SK-N-SH treated with all-trans-retinoic acid at 6 μM for 48 hours (cell line): Measurements from ENCODE around the gene SDK1.

Source experiments
- ATAC-seq: fragments of 200-7000 bp; cut with Tn5 transposase; 3 replicates; pipeline ENCODE4 v1.9.1; 2020; ENCODE audit warnings: mild to moderate bottlenecking, moderate library complexity
- ARNTL ChIP-seq: fragments of 450-650 bp; formaldehyde crosslinking; IDR thresholded peaks from 2 replicates; pipeline ENCODE4 v1.5.0; 2020; ENCODE audit warnings: low read depth, mild to moderate bottlenecking, moderate library complexity, borderline replicate concordance
- CREB5 ChIP-seq: fragments of 250-450 bp; sonication (Bioruptor Pico); IDR thresholded peaks from 2 replicates; pipeline ENCODE4 v1.5.1; 2020; ENCODE audit warnings: low read depth, mild to moderate bottlenecking, moderate library complexity
- CSDC2 ChIP-seq: fragments of 250-450 bp; sonication (Bioruptor Pico); IDR thresholded peaks from 2 replicates; pipeline ENCODE4 v1.5.0; 2020; ENCODE audit warnings: mild to moderate bottlenecking, moderate library complexity
- ESRRG ChIP-seq: fragments of 250-450 bp; sonication (Bioruptor Pico); IDR thresholded peaks from 2 replicates; pipeline ENCODE4 v1.6.1; 2021; ENCODE audit warnings: mild to moderate bottlenecking
- GLIS3 ChIP-seq: fragments of 250-450 bp; sonication (Bioruptor Pico); IDR thresholded peaks from 2 replicates; pipeline ENCODE4 v1.5.0; 2020; ENCODE audit warnings: mild to moderate bottlenecking, moderate library complexity
- ISL1 ChIP-seq: fragments of 250-450 bp; sonication (Bioruptor Pico); IDR thresholded peaks from 2 replicates; pipeline ENCODE4 v2.1.2; 2022; ENCODE audit warnings: mild to moderate bottlenecking, moderate library complexity
- OSR1 ChIP-seq: fragments of 250-450 bp; sonication (Bioruptor Pico); IDR thresholded peaks from 2 replicates; pipeline ENCODE4 v1.8.0; 2022; ENCODE audit warnings: moderate library complexity, mild to moderate bottlenecking, inconsistent platforms
- PATZ1 ChIP-seq: fragments of 250-450 bp; sonication (Bioruptor Pico); IDR thresholded peaks from 2 replicates; pipeline ENCODE4 v1.8.0; 2020; ENCODE audit warnings: mild to moderate bottlenecking, moderate library complexity, borderline replicate concordance
- PPARA ChIP-seq: fragments of 250-450 bp; sonication (Bioruptor Pico); IDR thresholded peaks from 2 replicates; pipeline ENCODE4 v1.5.0; 2020; ENCODE audit warnings: mild to moderate bottlenecking, borderline replicate concordance
- RARB ChIP-seq: fragments of 250-450 bp; sonication (Bioruptor Pico); IDR thresholded peaks from 2 replicates; pipeline ENCODE4 v1.8.0; 2021; ENCODE audit warnings: mild to moderate bottlenecking, moderate library complexity
- SNAI2 ChIP-seq: fragments of 250-450 bp; sonication (Bioruptor Pico); IDR thresholded peaks from 2 replicates; pipeline ENCODE4 v1.5.0; 2020; ENCODE audit warnings: mild to moderate bottlenecking, moderate library complexity
- TCF4 ChIP-seq: fragments of 250-450 bp; sonication (Bioruptor Pico); IDR thresholded peaks from 2 replicates; pipeline ENCODE4 v1.8.0; 2021; ENCODE audit warnings: mild to moderate bottlenecking, moderate library complexity, borderline replicate concordance
- TOX ChIP-seq: fragments of 250-450 bp; sonication (Bioruptor Pico); IDR thresholded peaks from 2 replicates; pipeline ENCODE4 v1.8.0; 2021; ENCODE audit warnings: mild to moderate bottlenecking, moderate library complexity, borderline replicate concordance
- ZC3H10 ChIP-seq: fragments of 250-450 bp; sonication (Bioruptor Pico); IDR thresholded peaks from 2 replicates; pipeline ENCODE4 v1.5.1; 2021; ENCODE audit warnings: mild to moderate bottlenecking, moderate library complexity
- ZFP30 ChIP-seq: fragments of 450-650 bp; formaldehyde crosslinking; IDR thresholded peaks from 2 replicates; pipeline ENCODE4 v1.5.0; 2022; ENCODE audit warnings: mild to moderate bottlenecking, moderate library complexity
- ZNF565 ChIP-seq: fragments of 450-650 bp; formaldehyde crosslinking; conservative IDR thresholded peaks from 2 replicates; pipeline ENCODE4 v1.5.0; 2020; ENCODE audit warnings: low read depth, mild to moderate bottlenecking, moderate library complexity
- ZNF8 ChIP-seq: fragments of 450-650 bp; formaldehyde crosslinking; IDR thresholded peaks from 2 replicates; pipeline ENCODE4 v1.5.0; 2020; ENCODE audit warnings: mild to moderate bottlenecking, moderate library complexity
- TF ChIP-seq, protein P1 (sequence below): fragments of 250-450 bp; sonication (Bioruptor Pico); IDR thresholded peaks from 2 replicates; pipeline ENCODE4 v1.8.0; 2021; ENCODE audit warnings: low read depth, mild to moderate bottlenecking, moderate library complexity, borderline replicate concordance
- TF ChIP-seq, protein P2 (sequence below): fragments of 250-450 bp; sonication (Bioruptor Pico); IDR thresholded peaks from 2 replicates; pipeline ENCODE4 v1.5.1; 2021; ENCODE audit warnings: mild to moderate bottlenecking, moderate library complexity
- TF ChIP-seq, protein P3 (sequence below): fragments of 250-450 bp; sonication (Bioruptor Pico); IDR thresholded peaks from 2 replicates; pipeline ENCODE4 v1.5.0; 2020; ENCODE audit warnings: mild to moderate bottlenecking, moderate library complexity

The SDK1 gene

GRCh38 chr7:4203626-4204512 is 902.8 kb downstream of the SDK1 start:
- ATAC-seq, result no peak
- TF ChIP-seq ISL1 (CRISPR knock-in tag) (no peak), ZNF565 (CRISPR knock-in tag) (no peak), CSDC2 (CRISPR knock-in tag) (no peak), PPARA (no peak), GLIS3 (no peak), CREB5 (CRISPR knock-in tag) (no peak), ZC3H10 (CRISPR knock-in tag) (no peak), ESRRG (CRISPR knock-in tag) (no peak), SNAI2 (CRISPR knock-in tag) (no peak), ZNF8 (CRISPR knock-in tag) (no peak), RARB (CRISPR knock-in tag) (no peak), TCF4 (CRISPR knock-in tag) (no peak), ZFP30 (CRISPR knock-in tag) (no peak), OSR1 (no peak), ARNTL (CRISPR knock-in tag) (no peak), PATZ1 (no peak), TOX (CRISPR knock-in tag) (no peak)
- TF ChIP-seq, protein P1, sequence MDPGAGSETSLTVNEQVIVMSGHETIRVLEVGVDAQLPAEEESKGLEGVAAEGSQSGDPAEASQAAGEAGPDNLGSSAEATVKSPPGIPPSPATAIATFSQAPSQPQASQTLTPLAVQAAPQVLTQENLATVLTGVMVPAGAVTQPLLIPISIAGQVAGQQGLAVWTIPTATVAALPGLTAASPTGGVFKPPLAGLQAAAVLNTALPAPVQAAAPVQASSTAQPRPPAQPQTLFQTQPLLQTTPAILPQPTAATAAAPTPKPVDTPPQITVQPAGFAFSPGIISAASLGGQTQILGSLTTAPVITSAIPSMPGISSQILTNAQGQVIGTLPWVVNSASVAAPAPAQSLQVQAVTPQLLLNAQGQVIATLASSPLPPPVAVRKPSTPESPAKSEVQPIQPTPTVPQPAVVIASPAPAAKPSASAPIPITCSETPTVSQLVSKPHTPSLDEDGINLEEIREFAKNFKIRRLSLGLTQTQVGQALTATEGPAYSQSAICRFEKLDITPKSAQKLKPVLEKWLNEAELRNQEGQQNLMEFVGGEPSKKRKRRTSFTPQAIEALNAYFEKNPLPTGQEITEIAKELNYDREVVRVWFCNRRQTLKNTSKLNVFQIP (CRISPR knock-in tag), result no peak
- TF ChIP-seq, protein P2, sequence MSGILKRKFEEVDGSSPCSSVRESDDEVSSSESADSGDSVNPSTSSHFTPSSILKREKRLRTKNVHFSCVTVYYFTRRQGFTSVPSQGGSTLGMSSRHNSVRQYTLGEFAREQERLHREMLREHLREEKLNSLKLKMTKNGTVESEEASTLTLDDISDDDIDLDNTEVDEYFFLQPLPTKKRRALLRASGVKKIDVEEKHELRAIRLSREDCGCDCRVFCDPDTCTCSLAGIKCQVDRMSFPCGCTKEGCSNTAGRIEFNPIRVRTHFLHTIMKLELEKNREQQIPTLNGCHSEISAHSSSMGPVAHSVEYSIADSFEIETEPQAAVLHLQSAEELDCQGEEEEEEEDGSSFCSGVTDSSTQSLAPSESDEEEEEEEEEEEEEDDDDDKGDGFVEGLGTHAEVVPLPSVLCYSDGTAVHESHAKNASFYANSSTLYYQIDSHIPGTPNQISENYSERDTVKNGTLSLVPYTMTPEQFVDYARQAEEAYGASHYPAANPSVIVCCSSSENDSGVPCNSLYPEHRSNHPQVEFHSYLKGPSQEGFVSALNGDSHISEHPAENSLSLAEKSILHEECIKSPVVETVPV (CRISPR knock-in tag), result no peak
- TF ChIP-seq, protein P3, sequence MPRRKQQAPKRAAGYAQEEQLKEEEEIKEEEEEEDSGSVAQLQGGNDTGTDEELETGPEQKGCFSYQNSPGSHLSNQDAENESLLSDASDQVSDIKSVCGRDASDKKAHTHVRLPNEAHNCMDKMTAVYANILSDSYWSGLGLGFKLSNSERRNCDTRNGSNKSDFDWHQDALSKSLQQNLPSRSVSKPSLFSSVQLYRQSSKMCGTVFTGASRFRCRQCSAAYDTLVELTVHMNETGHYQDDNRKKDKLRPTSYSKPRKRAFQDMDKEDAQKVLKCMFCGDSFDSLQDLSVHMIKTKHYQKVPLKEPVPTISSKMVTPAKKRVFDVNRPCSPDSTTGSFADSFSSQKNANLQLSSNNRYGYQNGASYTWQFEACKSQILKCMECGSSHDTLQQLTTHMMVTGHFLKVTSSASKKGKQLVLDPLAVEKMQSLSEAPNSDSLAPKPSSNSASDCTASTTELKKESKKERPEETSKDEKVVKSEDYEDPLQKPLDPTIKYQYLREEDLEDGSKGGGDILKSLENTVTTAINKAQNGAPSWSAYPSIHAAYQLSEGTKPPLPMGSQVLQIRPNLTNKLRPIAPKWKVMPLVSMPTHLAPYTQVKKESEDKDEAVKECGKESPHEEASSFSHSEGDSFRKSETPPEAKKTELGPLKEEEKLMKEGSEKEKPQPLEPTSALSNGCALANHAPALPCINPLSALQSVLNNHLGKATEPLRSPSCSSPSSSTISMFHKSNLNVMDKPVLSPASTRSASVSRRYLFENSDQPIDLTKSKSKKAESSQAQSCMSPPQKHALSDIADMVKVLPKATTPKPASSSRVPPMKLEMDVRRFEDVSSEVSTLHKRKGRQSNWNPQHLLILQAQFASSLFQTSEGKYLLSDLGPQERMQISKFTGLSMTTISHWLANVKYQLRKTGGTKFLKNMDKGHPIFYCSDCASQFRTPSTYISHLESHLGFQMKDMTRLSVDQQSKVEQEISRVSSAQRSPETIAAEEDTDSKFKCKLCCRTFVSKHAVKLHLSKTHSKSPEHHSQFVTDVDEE (CRISPR knock-in tag), result no peak

DNA sequence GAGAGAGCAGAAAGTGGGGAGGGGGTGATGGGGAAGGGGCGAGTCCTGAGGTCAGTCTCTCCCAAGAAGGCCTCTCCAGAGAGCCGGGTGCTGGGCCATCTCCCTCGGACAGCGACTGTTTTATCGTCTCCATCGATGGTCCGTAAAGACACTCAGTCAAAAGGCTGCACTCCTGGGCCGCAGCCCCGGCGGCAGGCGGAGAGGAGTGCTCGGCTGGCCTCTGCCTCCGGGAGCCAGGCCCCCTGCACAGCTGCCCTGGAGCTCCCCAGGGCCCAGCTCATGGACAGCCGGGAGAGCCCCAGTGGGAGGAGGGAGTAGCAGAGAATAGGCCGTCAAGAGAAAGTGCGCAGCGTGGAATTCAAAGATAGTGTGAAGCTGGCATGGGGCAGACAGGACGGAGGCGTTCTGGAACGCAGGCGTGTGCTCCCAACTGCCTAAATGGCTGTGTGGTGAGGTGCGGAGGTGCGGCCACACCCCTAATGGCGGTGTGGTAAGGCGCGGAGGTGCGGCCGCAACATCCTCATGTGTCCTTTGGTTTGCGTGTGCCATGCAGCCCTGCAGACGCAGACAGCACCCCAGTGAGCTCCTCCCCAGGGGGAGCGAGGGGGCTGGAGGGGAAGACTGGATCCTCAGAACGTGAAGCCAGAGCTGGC is 903.6 kb downstream of the SDK1 start:
- ATAC-seq, result no peak
- TF ChIP-seq TOX (CRISPR knock-in tag) (no peak), ZNF565 (CRISPR knock-in tag) (no peak), ZFP30 (CRISPR knock-in tag) (no peak)
- TF ChIP-seq, protein P2 (CRISPR knock-in tag), result no peak
